NT2/D1 (cell line): ENCODE measurements around the gene CENPVL2.
"Not testable (repeated sequence)": the region's sequence is repeated elsewhere in the genome, so short reads cannot be mapped to it uniquely, and the experiment has no call there.

Source experiments
- DNase-seq: peaks from one replicate; pipeline ENCODE4 v3.0.0-alpha.2; 2011; ENCODE audit warnings: low read depth, low spot score
- H3K27me3 ChIP-seq: 2 replicates; pipeline ENCODE4 v1.6.0; 2011; ENCODE audit warnings: mild to moderate bottlenecking; ENCODE audit not compliant: insufficient read length, insufficient read depth
- H3K36me3 ChIP-seq: 2 replicates; pipeline ENCODE4 v1.6.1; 2011; ENCODE audit warnings: mild to moderate bottlenecking, low read length, mixed read lengths; ENCODE audit not compliant: insufficient read depth, insufficient read length
- H3K4me1 ChIP-seq: 2 replicates; pipeline ENCODE4 v1.5.1; 2011; ENCODE audit not compliant: insufficient read depth, insufficient read length
- H3K4me3 ChIP-seq: 2 replicates; pipeline ENCODE4 v1.5.1; 2011; ENCODE audit warnings: low read depth; ENCODE audit not compliant: insufficient read length
- H3K9ac ChIP-seq: 2 replicates; pipeline ENCODE4 v1.6.0; 2011; ENCODE audit warnings: low read depth; ENCODE audit not compliant: insufficient read length
- H3K9me3 ChIP-seq: 2 replicates; pipeline ENCODE4 v1.5.1; 2011; ENCODE audit warnings: mild to moderate bottlenecking, low read length; ENCODE audit not compliant: insufficient read depth
- SUZ12 ChIP-seq: IDR thresholded peaks from 2 replicates; pipeline ENCODE4 v1.6.1; 2011; ENCODE audit not compliant: insufficient read length, insufficient read depth; ENCODE audit errors: extremely low read depth
- YY1 ChIP-seq: IDR thresholded peaks from 2 replicates; pipeline ENCODE4 v1.6.1; 2011; ENCODE audit not compliant: insufficient read length, insufficient read depth
- ZNF274 ChIP-seq: IDR thresholded peaks from 2 replicates; pipeline ENCODE4 v1.6.1; 2011; ENCODE audit warnings: mild to moderate bottlenecking, low read depth, low read length

The CENPVL2 gene

GRCh38 chrX:51665981-51666380 lies 16.6 kb downstream of the CENPVL2 start:
- no peak overlapping the region for H3K4me3 ChIP-seq
- no peak for TF ChIP-seq SUZ12
- no peak for TF ChIP-seq ZNF274
- no peak for TF ChIP-seq YY1
- H3K4me1 ChIP-seq: no peaks in the 10 kb centered on the region
- no peaks in the 10 kb centered on the region for H3K27me3 ChIP-seq
- no peaks in the 10 kb centered on the region for H3K9me3 ChIP-seq
- DNase-seq: no peak
- no peak overlapping the region for H3K9ac ChIP-seq
- H3K36me3 ChIP-seq: no peaks in the 10 kb centered on the region

- TF ChIP-seq SUZ12: no peak
- TF ChIP-seq ZNF274: no peak
- TF ChIP-seq YY1: no peak
- H3K36me3 ChIP-seq: no peaks in the 10 kb centered on the region
- H3K4me1 ChIP-seq: no peaks in the 10 kb centered on the region
- H3K9ac ChIP-seq: no peak overlapping the region
- H3K9me3 ChIP-seq: peaks cover 5% of the 10 kb centered on the region; the same call in 1 of the 2 replicates
- no peaks in the 10 kb centered on the region for H3K27me3 ChIP-seq
- no peak overlapping the region for H3K4me3 ChIP-seq
- DNase-seq: no peak
Observed at GRCh38 chrX:51643377-51643776, 39.3 kb downstream of the CENPVL2 start.

GRCh38 chrX:51641421-51642021 lies 41.1 kb downstream of the CENPVL2 start:
- no peaks in the 10 kb centered on the region for H3K36me3 ChIP-seq
- peak; percentile 47 for DNase-seq
- no peak overlapping the region for H3K4me3 ChIP-seq
- H3K9me3 ChIP-seq: peaks cover 5% of the 10 kb centered on the region; the same call in 1 of the 2 replicates
- H3K27me3 ChIP-seq: no peaks in the 10 kb centered on the region
- no peak for TF ChIP-seq ZNF274
- TF ChIP-seq YY1: no peak
- TF ChIP-seq SUZ12: no peak
- no peaks in the 10 kb centered on the region for H3K4me1 ChIP-seq
- H3K9ac ChIP-seq: no peak overlapping the region

DNA sequence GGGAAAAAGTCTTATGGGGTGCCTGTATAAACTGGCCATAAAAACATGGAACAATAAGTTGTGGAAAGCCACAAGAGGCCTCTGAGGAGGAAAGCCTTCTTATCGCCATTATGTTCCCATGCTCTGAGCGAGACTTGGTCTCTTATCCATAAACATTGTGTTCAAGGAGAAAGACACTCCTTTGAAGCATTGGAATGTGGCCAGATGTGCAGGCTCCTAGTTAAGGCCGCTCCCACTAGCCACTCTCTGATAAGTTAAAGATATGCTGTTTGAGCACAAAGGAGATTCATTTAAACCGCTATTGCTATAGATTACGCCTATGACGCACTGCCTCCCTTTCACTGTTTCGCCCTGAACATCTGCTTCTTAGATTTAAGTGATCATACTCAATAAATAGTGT lies 46.1 kb downstream of the CENPVL2 start:
- not testable (repeated sequence) for H3K4me3 ChIP-seq, H3K27me3 ChIP-seq, H3K36me3 ChIP-seq, H3K9ac ChIP-seq, H3K4me1 ChIP-seq, DNase-seq, H3K9me3 ChIP-seq
